H9 (cell line): Measurements from ENCODE around the gene CHST5. TPM values are rescaled to one million over a fixed set of nuclear protein-coding genes. Genes with fewer than 3 reads are reported as not detected.

Experiments used
- DNase-seq: peaks from one replicate; pipeline ENCODE4 v3.0.0-alpha.2; 2017
- H2AFZ ChIP-seq: one replicate; pipeline ENCODE4 v1.6.1; 2013; ENCODE audit warnings: mild to moderate bottlenecking, low read length, control low read depth, moderate library complexity
- H2AK5ac ChIP-seq: 2 replicates; pipeline ENCODE4 v1.6.1; 2013; ENCODE audit warnings: low read length, control low read depth, mixed read lengths; ENCODE audit not compliant: insufficient read length
- H2BK120ac ChIP-seq: one replicate; pipeline ENCODE4 v1.6.1; 2013; ENCODE audit warnings: low read depth, mild to moderate bottlenecking, low read length, control low read depth, inconsistent platforms; ENCODE audit not compliant: poor library complexity, severe bottlenecking
- H2BK12ac ChIP-seq: 2 replicates; pipeline ENCODE4 v1.6.1; 2013; ENCODE audit warnings: low read length, control low read depth, mixed read lengths, low read depth; ENCODE audit not compliant: insufficient read length
- H2BK15ac ChIP-seq: 2 replicates; pipeline ENCODE4 v1.6.1; 2013; ENCODE audit warnings: low read depth, low read length, control low read depth
- H2BK20ac ChIP-seq: one replicate; pipeline ENCODE4 v1.6.1; 2013; ENCODE audit warnings: low read depth, mild to moderate bottlenecking, low read length, control low read depth, inconsistent platforms; ENCODE audit not compliant: poor library complexity, severe bottlenecking
- H2BK5ac ChIP-seq: 2 replicates; pipeline ENCODE4 v1.6.1; 2013; ENCODE audit warnings: low read length, control low read depth, mixed read lengths; ENCODE audit not compliant: insufficient read length
- H3K14ac ChIP-seq: 2 replicates; pipeline ENCODE4 v1.6.1; 2013; ENCODE audit warnings: low read length, control low read depth; ENCODE audit not compliant: insufficient read depth
- H3K18ac ChIP-seq: 2 replicates; pipeline ENCODE4 v1.6.1; 2013; ENCODE audit warnings: low read depth, mild to moderate bottlenecking, mixed read lengths, low read length, control low read depth; ENCODE audit not compliant: insufficient read length
- H3K23ac ChIP-seq: 2 replicates; pipeline ENCODE4 v1.6.1; 2013; ENCODE audit warnings: low read length, control low read depth, mixed read lengths, low read depth; ENCODE audit not compliant: insufficient read length
- H3K23me2 ChIP-seq: 2 replicates; pipeline ENCODE4 v1.6.1; 2013; ENCODE audit warnings: low read depth, mild to moderate bottlenecking, mixed read lengths, low read length, control low read depth; ENCODE audit not compliant: insufficient read length, poor library complexity, severe bottlenecking
- H3K27ac ChIP-seq: 2 replicates; pipeline ENCODE4 v1.5.1; 2013; ENCODE audit warnings: low read length, control low read depth, mixed read lengths, low read depth; ENCODE audit not compliant: insufficient read length
- H3K27me3 ChIP-seq: 2 replicates; pipeline ENCODE4 v1.6.1; 2013; ENCODE audit warnings: low read length, control low read depth, inconsistent platforms; ENCODE audit not compliant: insufficient read depth
- H3K4ac ChIP-seq: 2 replicates; pipeline ENCODE4 v1.6.1; 2013; ENCODE audit warnings: low read depth, mild to moderate bottlenecking, control low read depth, inconsistent platforms, low read length, moderate library complexity
- H3K4me1 ChIP-seq: 2 replicates; pipeline ENCODE4 v1.6.1; 2013; ENCODE audit warnings: low read length, control low read depth, inconsistent platforms; ENCODE audit not compliant: insufficient read depth
- H3K4me2 ChIP-seq: 2 replicates; pipeline ENCODE4 v1.6.1; 2013; ENCODE audit warnings: low read length, control low read depth, mixed read lengths; ENCODE audit not compliant: insufficient read length, insufficient read depth
- H3K56ac ChIP-seq: 2 replicates; pipeline ENCODE4 v1.6.1; 2013; ENCODE audit warnings: low read depth, mild to moderate bottlenecking, mixed read lengths, low read length, control low read depth; ENCODE audit not compliant: insufficient read length
- H3K79me1 ChIP-seq: 2 replicates; pipeline ENCODE4 v1.6.1; 2013; ENCODE audit warnings: low read depth, mild to moderate bottlenecking, moderate library complexity, low read length, control low read depth, inconsistent platforms; ENCODE audit not compliant: insufficient read depth, poor library complexity, severe bottlenecking
- H3K79me2 ChIP-seq: 2 replicates; pipeline ENCODE4 v1.6.1; 2013; ENCODE audit warnings: low read length, control low read depth, inconsistent platforms; ENCODE audit not compliant: insufficient read depth
- H3K9ac ChIP-seq: 2 replicates; pipeline ENCODE4 v1.6.1; 2013; ENCODE audit warnings: low read length, control low read depth, mixed read lengths; ENCODE audit not compliant: insufficient read length; ENCODE audit errors: extremely low read depth
- H3K9me3 ChIP-seq: one replicate; pipeline ENCODE4 v1.6.1; 2013; ENCODE audit warnings: low read depth, low read length, inconsistent platforms; ENCODE audit not compliant: control insufficient read depth
- H3T11ph ChIP-seq: one replicate; pipeline ENCODE4 v1.6.1; 2013; ENCODE audit warnings: mild to moderate bottlenecking, low read length, control low read depth, inconsistent platforms
- H4K20me1 ChIP-seq: one replicate; pipeline ENCODE4 v1.6.1; 2013; ENCODE audit not compliant: control insufficient read depth, insufficient read length, insufficient read depth
- H4K5ac ChIP-seq: 2 replicates; pipeline ENCODE4 v1.6.1; 2013; ENCODE audit warnings: low read depth, mild to moderate bottlenecking, mixed read lengths, low read length, control low read depth; ENCODE audit not compliant: insufficient read length
- H4K8ac ChIP-seq: replicated peaks from 2 replicates; pipeline ENCODE4 v1.6.1; 2013; ENCODE audit warnings: low read length, control low read depth, mixed read lengths, low read depth; ENCODE audit not compliant: insufficient read length
- H4K91ac ChIP-seq: 2 replicates; pipeline ENCODE4 v1.6.1; 2013; ENCODE audit warnings: low read depth, mild to moderate bottlenecking, moderate library complexity, mixed read lengths, low read length, control low read depth; ENCODE audit not compliant: insufficient read length
- H3K27ac Mint-ChIP-seq, 3 experiments: 2 replicates in 2 of 3; 3 replicates in 1 of 3; pipeline ENCODE4 v1.8.0; 2020 to 2021; ENCODE audit warnings: mixed read lengths in 3 of 3, mild to moderate bottlenecking in 1 of 3, moderate library complexity in 1 of 3
- H3K27me3 Mint-ChIP-seq: 2 replicates; pipeline ENCODE4 v1.8.0; 2021; ENCODE audit warnings: low read depth, mild to moderate bottlenecking, moderate library complexity, mixed read lengths
- H3K36me3 Mint-ChIP-seq, 3 experiments: 2 replicates in 2 of 3; 3 replicates in 1 of 3; pipeline ENCODE4 v1.8.0; 2020 to 2021; ENCODE audit warnings: low read depth in 3 of 3, mixed read lengths in 3 of 3; ENCODE audit not compliant: insufficient read depth in 1 of 3
- H3K4me1 Mint-ChIP-seq, 2 experiments: 2 replicates each; pipeline ENCODE4 v1.8.0; 2020; ENCODE audit warnings: mixed read lengths in 2 of 2
- H3K4me3 Mint-ChIP-seq, 2 experiments: 2 replicates in 1 of 2; 3 replicates in 1 of 2; pipeline ENCODE4 v1.8.0; 2020 to 2021; ENCODE audit warnings: mild to moderate bottlenecking in 2 of 2, mixed read lengths in 2 of 2, moderate library complexity in 1 of 2
- H3K9me3 Mint-ChIP-seq, 2 experiments: 2 replicates in 1 of 2; 3 replicates in 1 of 2; pipeline ENCODE4 v1.8.0; 2020; ENCODE audit warnings: mild to moderate bottlenecking in 2 of 2, mixed read lengths in 2 of 2, moderate library complexity in 1 of 2
- CTCF ChIP-seq: fragments of 200-600 bp; sonication (generic); conservative IDR thresholded peaks from 3 replicates; pipeline ENCODE4 v1.8.0; 2021; ENCODE audit warnings: antibody characterized with exemption, mild to moderate bottlenecking
- WGBS: extraction: QIAGEN DNeasy Blood & Tissue Kit; methylation state at CpG from one replicate; pipeline ENCODE4 v1.1.7; 2013; ENCODE audit warnings: missing lambda C conversion rate, low lambda C conversion rate, mixed read lengths; ENCODE audit not compliant: insufficient read length; ENCODE audit errors: extremely low coverage; 5-methylcytosine and 5-hydroxymethylcytosine counted together
- total RNA-seq: library from RNA; stranded (reverse); gene quantifications from 2 replicates; pipeline ENCODE4 v1.2.1, GENCODE V29; 2021

The CHST5 gene
- total RNA-seq, 1 experiment from 2014 or later, result not detected

GRCh38 chr16:75573955-75574354 is 38.0 kb upstream of the CHST5 start:
- TF ChIP-seq CTCF, result no peak
- no peak overlapping the region for H3K27ac Mint-ChIP-seq
- Histone ChIP-seq H2BK12ac (no peak overlapping the region), H4K20me1 (no peaks in the 10 kb centered on the region), H4K5ac (no peak overlapping the region), H3K4ac (no peak overlapping the region), H2AFZ (no peak overlapping the region), H3K27ac (no peak overlapping the region), H4K8ac (no peak overlapping the region), H3K4me2 (no peak overlapping the region), H2BK15ac (no peak overlapping the region), H3K9me3 (no peaks in the 10 kb centered on the region), H3K9ac (no peak overlapping the region), H3K56ac (no peak overlapping the region), H3K4me1 (peaks cover 8% of the 10 kb centered on the region; the same call in 1 of the 2 replicates), H3K23ac (no peak overlapping the region), H2BK5ac (no peak overlapping the region), H2BK120ac (no peak overlapping the region), H3T11ph (no peak overlapping the region), H3K18ac (no peak overlapping the region), H3K79me1 (no peaks in the 10 kb centered on the region), H3K27me3 (no peaks in the 10 kb centered on the region), H2AK5ac (no peak overlapping the region), H2BK20ac (no peak overlapping the region), H3K14ac (no peak overlapping the region), H3K23me2 (no peaks in the 10 kb centered on the region), H4K91ac (no peak overlapping the region), H3K79me2 (no peaks in the 10 kb centered on the region)
- no peaks in the 10 kb centered on the region for H3K27me3 Mint-ChIP-seq
- H3K36me3 Mint-ChIP-seq, result peaks cover 21 to 70% (median 63%) of the 10 kb centered on the region in 3 experiments; a peak in 6 of 7 replicates
- no peak overlapping the region for H3K4me3 Mint-ChIP-seq
- H3K9me3 Mint-ChIP-seq, result no peaks in the 10 kb centered on the region
- no CpG with 5 or more reads among the region's 5 CpGs for WGBS
- peaks cover 14 to 15% of the 10 kb centered on the region in 2 experiments for H3K4me1 Mint-ChIP-seq
- no peak for DNase-seq
